Measurements from ENCODE around the gene MRPS22.
A peak's percentile ranks its signal among the peaks of the same experiment; 100 is the strongest.
"Not testable (repeated sequence)": the region's sequence is repeated elsewhere in the genome, so short reads cannot be mapped to it uniquely, and the experiment has no call there.

Gene MRPS22

DNA sequence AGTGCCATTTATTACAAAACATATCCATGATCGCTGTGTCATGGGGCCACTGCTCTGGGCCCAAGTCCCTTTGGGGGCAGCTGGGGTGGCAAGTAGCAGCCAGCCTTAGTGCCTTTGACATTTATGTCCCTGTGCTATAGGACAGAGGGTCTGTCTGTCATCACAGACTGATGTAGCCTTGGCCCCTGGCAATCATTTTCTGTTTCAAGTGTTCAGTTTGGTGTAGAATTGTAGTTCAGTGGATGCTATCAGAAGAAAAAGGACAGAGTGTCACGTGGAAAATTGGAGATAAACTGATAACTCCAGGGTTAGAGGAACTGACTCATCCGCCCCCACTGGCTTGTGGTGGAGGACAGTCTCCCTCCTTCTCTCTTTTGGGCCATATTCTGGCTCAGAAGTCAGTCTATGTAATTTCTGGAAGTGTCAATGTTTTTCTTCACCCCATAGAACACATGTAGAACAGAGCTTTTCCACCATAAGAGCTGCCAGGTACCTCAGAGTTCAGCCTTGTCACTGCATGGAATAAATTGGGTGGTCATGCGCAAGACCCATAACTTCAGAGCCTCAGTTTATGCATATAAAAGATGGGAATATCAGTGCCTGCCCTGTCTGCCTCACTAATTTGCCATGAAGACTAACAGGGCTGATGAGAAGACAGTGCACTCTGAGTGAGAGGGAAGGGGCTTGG lies 4.5 kb upstream of the MRPS22 start:
- peak; percentile 33 for DNase-seq (ENCODE audit: low read depth)

DNA sequence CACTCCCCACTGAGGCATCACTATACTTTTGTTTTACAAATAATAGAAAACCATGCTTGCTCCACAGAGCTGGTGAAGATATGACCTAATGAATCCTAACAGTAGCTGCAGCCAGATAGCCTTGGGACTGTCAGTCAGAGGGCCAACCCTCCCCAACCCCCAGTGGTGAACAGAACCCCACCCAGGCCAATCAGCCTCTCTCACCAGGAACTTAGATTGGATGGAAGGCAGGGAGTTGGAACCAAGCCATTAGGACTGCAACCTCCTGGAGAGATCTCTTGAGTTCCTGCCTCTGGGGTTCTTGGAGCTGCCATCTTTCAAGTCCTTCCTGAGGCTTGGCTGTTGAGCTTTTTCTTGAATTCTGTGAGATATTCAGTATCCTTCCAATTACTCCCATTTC lies 3.0 kb upstream of the MRPS22 start:
- no peak for DNase-seq (ENCODE audit: low read depth)

DNA sequence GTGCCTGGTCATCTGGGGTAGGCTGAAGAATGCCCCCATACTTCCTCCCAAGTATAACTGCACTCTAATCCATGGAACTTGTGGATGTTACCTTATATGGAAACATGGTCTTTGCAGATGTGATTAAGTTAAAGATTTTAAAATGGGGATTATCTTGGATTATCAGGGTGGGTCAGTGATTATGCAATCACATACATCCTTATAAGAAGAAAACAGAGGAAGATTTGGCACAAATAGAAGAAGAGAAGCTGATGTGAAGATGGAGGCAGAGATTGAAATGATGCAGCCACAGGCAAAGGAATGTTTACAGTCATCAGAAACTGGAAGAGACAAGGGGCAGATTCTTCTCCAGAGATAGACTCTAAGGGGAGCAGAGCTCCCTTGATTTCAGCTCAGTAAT lies 1.8 kb upstream of the MRPS22 start:
- DNase-seq (ENCODE audit: low read depth) = no peak

DNA sequence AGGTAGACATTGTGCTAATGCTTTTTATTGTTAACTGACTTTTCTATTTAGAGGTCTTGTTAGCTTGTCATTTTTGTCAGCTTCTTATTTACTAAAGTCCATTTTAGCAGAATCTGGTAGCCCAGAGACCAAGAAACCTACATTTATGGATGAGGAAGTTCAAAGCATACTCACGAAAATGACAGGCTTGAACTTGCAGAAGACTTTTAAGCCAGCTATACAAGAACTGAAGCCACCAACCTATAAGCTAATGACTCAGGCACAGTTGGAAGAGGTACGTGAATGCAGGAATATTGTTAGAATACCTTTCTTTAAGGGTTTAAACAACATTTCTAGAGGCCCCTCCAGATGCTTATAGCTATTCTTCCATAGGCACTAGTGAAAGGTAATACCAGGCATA lies 3.0 kb downstream of the MRPS22 start:
- DNase-seq (ENCODE audit: low read depth) = no peak

DNA sequence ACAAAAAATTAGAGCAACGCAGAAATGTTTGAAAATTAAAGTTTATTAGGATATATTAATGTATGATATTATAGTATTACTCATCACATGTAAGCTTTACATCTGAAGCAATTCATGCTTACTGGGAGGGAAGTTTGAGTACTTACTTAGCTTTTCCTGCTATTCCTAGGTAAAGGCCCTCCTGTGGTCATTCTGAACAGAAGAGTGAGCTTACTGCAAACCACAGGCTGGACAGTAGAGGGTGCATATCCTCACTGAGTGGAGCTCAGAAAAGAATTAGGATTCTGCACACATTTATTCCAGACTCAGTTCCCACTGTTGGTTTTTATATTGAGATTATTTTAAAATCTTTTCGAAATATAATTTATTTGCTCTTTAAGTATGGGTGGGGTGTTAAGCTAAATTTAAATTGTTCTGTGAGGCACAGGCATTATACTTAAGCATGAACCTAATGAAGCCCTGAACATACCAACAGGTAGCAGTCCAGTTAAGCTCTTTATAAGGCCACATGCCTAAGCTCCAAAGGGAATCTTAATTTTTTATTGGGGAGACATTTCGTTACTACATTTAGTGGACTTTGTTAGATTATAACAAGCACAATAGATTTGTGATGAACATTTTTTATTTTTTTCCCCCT lies 10.2 kb downstream of the MRPS22 start:
- peak; percentile 74 for DNase-seq (ENCODE audit: low read depth)

DNA sequence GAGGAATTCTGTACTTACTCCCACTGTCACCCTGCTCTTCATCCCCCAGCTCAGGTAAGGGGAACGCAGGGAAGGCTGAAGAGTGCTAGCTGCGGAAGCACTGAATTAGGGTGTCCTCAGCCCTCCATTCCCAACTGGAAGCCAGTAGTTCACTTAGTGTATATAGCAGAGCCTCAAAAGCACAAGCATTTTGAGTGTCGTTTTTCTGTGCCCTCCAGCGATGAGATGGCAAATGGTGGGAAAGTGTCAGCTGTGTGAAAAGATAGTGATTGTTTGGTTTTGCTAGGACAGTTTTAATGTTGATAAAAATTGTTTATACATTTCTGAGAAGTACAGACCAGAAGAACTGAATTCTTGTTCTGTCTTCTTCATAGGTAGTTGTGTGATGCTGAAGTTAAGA lies 10.8 kb downstream of the MRPS22 start:
- DNase-seq (ENCODE audit: low read depth) = no peak

DNA sequence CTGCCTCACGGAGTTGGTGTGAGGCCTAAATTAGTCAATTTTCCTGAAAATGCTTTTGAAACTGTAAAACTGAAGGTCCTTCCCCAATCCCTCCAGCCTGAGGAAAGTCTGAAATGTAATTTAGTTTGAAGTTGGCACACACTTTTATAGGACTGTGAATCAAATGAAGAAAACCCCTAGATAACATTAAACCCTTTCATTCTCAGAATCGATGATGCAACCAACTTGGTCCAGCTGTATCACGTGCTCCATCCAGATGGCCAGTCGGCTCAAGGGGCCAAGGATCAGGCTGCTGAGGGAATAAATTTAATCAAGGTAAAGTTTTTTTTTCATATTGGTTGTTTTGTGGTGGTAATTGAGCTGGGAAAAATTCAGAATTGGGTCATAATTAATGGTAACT lies 11.7 kb downstream of the MRPS22 start:
- DNase-seq (ENCODE audit: low read depth) = peak; percentile 41

DNA sequence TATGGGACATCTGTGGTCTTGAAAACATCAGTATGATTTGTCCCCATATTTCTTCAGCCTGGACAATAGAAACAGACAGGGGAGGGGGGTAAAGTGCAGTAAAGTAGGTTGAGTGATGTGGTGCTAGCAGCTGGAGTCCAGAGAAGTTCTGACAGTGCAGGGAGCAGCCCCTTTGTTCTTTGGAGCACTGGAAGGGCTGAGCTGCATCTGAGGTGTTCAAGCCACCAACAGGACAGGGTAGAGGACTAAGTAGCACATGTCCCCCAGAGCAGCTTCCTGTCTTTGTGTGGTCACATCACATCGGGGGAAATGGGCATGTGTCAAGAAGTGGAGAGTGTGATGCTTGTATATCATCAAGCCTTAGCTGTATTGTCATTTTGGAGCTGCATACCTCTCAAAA lies 12.1 kb downstream of the MRPS22 start:
- DNase-seq (ENCODE audit: low read depth) = no peak

DNA sequence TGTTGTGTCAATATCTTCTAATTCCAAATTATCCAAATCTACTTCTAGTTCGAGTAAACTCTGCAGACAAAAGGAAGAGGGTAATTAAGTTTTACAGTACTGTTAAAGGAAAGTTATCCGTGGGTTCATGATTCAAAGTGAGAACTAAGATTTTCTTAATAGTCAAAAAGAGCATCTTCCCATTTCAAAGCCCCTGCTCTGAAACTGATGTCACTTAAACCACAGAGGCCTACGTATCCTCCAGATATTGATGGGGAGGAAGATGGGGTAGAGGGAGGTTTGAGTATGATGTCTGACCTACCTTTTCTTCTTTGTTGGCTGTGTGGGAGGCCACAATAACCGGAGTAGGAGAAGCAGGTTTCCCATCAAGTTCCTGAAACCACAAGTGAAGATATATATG lies 14.1 kb downstream of the MRPS22 start:
- no peak for DNase-seq (ENCODE audit: low read depth)

DNA sequence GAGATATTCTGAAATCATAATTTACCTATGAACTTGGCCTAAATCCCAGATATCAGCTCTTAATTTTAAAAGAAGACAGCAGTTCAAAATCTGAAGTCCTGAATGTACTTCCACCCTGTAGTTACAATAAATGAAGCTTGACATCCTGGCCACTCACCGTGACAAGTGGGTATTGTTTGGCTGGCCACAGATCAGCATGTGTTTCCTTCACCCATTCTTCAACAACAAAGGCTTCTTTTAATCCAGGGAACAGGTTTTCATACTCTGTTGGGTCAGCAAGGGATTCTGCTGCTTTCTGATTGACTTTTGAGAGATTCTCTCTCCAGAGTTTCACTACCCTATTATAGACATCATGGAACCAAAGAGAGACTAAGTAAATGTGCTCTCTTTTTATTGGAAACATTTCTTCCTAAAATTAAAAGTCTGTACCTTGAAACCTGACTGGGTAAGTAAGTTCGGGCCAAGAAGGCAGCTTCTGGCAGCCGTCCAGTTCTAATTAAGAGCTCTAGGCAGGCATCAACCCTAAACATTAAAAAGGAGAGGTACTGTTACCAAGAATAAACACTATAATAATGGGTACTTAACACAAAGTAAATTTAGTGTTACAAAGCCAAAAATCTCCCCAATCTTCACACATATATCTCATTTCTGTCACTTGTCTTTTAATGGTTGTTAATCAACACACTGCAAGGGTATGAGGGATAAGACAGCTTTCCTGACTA lies 15.2 kb downstream of the MRPS22 start:
- no peak for DNase-seq (ENCODE audit: low read depth)

DNA sequence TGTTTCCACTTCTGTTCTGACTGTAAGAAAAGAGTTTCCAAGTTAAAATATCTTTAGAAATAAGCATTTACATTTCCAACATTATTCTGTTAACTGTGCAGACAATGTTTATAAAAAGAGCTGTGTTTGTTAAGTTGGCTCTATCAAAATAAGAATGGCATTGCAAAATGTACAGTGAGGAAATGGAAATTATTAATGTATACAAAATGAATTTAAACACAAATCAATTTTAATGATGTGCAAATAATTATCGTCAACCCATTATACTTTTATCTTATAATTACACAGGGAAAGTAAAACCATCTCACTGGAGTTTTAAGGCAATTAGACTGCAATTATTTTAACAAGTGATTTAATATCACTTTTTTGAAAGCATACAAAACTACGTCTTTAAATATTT lies 17.5 kb downstream of the MRPS22 start:
- DNase-seq (ENCODE audit: low read depth) = no peak

DNA sequence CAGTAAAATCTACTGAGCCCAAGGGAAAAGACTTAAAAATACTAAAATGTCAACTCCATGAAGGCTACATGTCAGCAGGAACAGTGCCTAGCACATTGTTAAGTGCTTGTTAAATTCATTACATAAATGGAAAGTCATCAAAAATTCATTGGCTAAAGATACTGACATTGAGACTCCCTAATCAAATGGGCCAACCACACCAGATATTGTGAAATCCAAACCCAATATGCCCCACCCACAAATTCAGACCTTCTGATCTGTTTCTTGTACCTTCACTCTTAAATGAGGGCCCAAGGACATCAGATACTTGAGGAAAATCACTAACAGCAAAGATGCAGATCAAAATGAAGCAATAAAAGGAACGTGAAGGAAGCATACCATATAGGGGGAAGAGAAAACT lies 20.7 kb downstream of the MRPS22 start:
- no peak for DNase-seq (ENCODE audit: low read depth)

DNA sequence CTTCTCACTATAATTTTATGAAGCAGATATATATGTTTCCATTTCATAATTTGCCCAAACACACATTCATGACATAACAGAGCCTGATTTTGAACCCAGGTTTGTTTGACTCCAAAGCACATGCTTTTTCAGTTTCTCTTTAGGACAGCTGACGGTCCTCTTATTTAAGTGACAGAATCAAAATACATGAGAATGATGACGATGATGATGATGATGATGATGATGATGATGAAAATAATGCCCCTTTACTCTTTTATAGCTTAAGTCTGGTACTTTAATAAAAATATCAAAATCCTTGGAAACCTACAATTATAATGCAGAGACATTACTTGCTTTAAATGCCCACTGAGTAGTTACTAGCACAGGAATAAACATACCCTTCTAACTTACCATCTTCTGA lies 30.3 kb downstream of the MRPS22 start:
- DNase-seq (ENCODE audit: low read depth) = no peak

DNA sequence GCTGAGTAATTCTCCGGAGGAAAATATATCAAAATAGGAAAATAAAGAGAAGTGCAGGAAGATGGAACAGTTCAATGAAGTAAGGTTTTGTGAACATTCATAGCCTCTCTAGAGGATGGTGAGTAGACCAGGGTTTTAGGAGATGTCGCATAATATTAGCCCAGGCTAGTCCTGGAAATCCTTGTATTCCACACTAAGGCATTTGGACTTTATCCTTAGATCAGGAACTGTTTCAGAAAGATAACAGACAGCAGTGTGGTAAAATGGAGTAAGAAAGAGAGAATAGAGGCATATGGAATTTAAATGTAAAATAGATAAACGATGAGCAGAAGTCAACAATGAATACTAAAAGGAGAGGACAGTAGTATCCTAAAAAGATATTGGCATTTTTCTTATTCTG lies 33.6 kb downstream of the MRPS22 start:
- no peak for DNase-seq (ENCODE audit: low read depth)

DNA sequence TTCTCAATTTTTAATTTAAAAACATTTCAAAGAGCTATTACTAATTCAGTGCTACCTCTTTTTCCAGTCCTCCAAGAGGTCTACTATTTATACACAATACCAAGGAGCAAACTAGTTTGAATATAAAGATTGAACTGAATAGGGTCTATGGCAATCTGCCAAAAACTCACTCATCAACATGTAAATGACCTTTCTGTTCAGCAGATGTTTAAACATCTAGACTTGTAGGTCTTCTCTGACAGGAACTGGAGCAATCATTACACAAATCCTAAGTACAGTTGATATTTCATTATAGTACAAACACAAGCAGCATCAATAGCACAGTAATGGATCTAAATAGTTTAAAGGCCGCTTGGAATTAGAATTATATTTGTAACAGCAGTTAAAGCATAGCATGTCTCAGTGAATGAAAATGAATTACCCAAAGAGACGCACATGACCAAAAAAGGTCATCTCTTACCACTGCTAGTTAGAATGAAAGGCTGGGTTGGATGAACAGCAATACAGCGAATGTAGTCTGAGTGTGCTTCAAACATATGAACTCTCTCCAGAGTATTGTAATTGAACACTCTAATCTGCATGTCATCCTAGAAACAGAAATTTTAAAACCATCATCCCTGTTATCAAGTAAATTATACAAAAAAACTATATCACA lies 34.9 kb downstream of the MRPS22 start:
- DNase-seq (ENCODE audit: low read depth) = peak; percentile 20

DNA sequence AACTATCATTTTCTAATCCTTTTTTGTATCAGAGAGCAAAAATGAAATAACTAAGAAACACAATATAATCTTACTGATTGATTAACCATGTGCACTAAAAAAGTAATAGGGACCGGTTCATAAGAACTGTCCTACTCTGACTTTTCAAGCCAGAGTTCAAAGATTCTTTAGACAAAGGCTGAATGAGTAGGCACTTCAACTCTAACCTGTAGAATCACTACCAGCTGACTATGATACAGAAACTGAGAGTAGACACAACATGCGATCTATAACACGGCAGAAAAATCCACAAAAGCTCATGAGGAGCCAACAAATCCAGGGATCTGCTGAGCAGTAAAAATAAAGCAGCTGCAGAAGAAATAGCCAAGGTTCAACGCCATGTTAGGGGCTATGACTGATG lies 36.8 kb downstream of the MRPS22 start:
- no peak for DNase-seq (ENCODE audit: low read depth)

DNA sequence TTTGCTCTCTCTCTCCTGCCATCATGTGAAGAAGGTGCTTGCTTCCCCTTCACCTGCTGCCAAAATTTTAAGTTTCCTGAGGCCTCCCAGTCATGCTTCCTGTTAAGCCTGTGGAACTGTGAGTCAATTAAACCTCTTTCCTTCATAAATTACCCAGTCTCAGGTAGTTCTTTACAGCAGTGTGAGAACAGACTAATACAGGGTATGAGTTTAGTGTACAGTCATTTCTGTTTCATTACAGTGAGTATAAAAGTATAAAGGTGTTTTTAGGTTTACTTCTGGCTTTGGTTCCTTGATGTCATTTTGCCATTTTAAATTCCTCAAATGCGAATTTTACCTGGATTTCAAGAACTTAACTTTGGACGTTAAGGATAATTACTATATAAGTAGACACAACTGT lies 38.5 kb downstream of the MRPS22 start:
- not testable (repeated sequence) for DNase-seq (ENCODE audit: low read depth)

DNA sequence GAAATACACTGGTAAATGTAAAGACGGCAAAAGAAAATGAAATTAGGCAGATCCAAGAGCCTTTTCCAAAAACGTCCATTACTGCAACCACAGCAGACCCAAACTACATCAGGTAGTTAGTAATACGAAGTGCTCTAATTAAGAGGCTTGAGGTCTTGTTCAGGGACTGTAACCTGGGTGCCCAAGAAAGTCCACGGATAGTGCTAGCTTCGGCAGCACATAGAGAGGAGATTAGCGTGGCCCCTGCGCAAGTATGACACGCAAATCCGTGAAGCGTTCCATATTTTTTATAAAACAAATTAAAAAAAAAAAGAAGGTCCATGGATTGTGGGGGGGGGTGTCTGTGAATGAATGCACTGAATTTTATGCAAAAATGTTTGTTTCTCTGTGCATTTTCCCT lies 44.3 kb downstream of the MRPS22 start:
- no peak for DNase-seq (ENCODE audit: low read depth)

DNA sequence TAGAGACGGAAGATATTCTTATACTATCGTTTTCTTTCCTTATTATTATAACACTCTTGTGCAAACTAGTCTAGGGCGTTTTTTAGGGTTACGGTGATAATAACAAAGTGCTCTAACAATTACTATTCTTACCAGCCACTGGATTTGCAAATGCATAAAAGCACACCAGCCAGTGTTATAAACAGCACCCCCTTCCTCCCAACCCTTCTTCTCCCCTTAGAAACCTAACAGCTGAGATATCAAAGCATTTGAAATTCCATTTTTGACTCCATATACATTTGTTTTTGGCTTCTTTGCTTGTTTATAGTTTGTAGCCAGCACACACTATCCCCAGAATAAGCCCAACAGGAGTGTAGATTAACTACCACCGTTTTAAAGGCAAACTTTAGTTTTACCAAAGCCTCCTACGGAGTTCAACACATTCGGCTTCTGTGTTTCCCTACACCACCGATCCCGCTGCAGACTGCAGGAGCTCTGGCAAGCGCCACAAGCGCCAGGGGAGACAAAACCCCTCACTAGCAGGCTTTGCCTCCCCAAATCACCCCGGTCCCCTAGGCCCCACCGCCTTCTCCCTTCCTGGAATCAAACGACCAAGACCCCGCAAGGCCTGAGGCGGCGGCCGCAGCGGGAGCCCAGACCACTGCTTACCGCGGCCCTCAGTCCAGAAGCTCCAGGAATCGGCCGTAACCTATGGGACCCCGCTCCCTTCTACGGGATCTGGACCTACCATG lies 45.2 kb downstream of the MRPS22 start:
- peak; percentile 9 for DNase-seq (ENCODE audit: low read depth)

DNA sequence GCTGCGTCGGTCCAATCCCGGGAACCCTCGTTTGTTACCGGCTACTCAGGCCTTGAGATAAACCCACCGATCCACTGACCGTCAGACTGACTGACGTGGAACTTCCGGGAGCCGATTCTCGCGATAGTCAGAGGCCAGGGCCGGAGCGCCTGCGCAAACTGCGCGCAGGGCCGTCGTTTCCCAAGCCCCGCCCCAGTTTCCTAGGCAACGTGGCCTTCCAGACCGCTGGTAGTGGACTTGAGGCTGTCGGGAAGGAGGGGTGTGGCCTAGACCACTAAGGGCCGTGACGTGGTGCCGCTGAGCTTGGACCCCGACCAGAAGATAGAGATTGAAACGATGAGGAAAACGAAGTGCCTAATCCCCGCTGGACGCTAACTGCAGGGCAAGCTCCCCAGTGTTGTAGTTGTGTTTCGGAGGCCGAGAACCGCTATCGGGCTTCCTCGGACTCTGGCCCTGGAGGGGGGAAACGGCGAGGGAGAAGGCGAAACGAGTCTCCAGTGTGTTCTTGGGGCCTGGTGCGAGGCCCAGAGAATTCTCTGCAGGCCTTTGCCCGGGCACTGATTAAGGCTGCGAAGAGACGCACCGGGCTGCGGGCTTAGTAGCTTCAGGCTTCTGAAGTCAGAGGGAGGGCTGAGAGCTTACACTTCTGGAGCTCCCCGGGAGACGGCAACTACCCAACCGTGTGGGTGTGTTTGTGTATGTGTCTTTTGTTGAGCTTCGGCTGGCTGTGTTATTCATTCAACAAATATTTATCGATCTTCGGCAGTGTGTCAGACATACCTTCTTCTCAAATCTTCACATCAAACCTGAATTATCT lies 45.9 kb downstream of the MRPS22 start, which contains the start of gene COPB2:
COPB2 (minus strand) TSS at position 96 of the 817 bp plus-strand sequence. CDS start 97 bp downstream, outside the sequence.
- DNase-seq (ENCODE audit: low read depth) = peak; percentile 99

DNA sequence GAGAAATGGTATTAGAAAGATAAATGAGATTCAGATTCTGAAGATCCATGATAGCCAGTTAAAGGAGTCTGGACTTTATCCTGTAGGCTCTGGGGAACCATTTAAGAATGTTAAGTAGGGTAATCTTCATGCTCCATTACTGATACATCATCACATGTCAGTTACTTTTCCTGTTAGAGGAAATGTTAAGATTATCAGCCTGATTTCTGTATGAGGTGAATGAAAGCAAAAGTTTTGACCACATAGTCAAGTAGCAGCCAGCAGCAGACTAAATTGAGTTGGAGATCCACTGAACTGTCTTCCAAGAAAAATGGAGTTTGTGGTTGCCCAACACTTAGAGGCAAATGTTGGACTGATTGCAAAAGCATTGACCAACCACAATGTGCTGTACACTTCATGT lies 50.3 kb downstream of the MRPS22 start:
- DNase-seq (ENCODE audit: low read depth) = peak; percentile 19

Measured in iris pigment epithelial cell (primary cell).